ENCODE measurements around the gene ACSS1.
A peak's percentile ranks its signal among the peaks of the same experiment; 100 is the strongest.

Gene ACSS1

GRCh38 chr20:25053255-25054031 is 4.5 kb downstream of the ACSS1 start:
- H3K4me3 ChIP-seq: peak overlapping the region; percentile 29; the same call in 1 of the 2 replicates
- H3K9ac ChIP-seq (ENCODE audit: insufficient read length): no peak overlapping the region
- TF ChIP-seq POLR2AphosphoS5 (IDR thresholded peaks at IDR 0.05; ENCODE audit: borderline replicate concordance, low read depth, low read length) (peak; percentile 21; the same call in 1 of the 2 replicates), FOXP2 (optimal IDR thresholded peaks at IDR 0.05; ENCODE audit: control extremely low read depth, extremely low read length, insufficient read depth) (no peak), EZH2 (IDR thresholded peaks at IDR 0.05) (no peak)
- no peaks in the 10 kb centered on the region for H3K36me3 ChIP-seq (ENCODE audit: insufficient read depth, low read length)
- peak; percentile 24 for DNase-seq (ENCODE audit: low read depth, low spot score)
- H3K9me3 ChIP-seq (ENCODE audit: low read depth, low read length): no peaks in the 10 kb centered on the region
- H3K27ac ChIP-seq: no peak overlapping the region

GRCh38 chr20:25052255-25053194 is 5.4 kb downstream of the ACSS1 start:
- Histone ChIP-seq H3K27ac (no peak overlapping the region), H3K9me3 (ENCODE audit: low read depth, low read length) (no peaks in the 10 kb centered on the region), H3K9ac (ENCODE audit: insufficient read length) (no peak overlapping the region), H3K36me3 (ENCODE audit: insufficient read depth, low read length) (no peaks in the 10 kb centered on the region), H3K4me3 (no peak overlapping the region)
- TF ChIP-seq EZH2 (IDR thresholded peaks at IDR 0.05) (no peak), FOXP2 (optimal IDR thresholded peaks at IDR 0.05; ENCODE audit: control extremely low read depth, extremely low read length, insufficient read depth) (no peak), POLR2AphosphoS5 (IDR thresholded peaks at IDR 0.05; ENCODE audit: borderline replicate concordance, low read depth, low read length) (no peak)
- no peak for DNase-seq (ENCODE audit: low read depth, low spot score)

GRCh38 chr20:25051386-25052155 is 6.4 kb downstream of the ACSS1 start:
- no peak overlapping the region for H3K4me3 ChIP-seq
- TF ChIP-seq EZH2 (IDR thresholded peaks at IDR 0.05): no peak
- TF ChIP-seq POLR2AphosphoS5 (IDR thresholded peaks at IDR 0.05; ENCODE audit: borderline replicate concordance, low read depth, low read length): no peak
- no peak for TF ChIP-seq FOXP2 (optimal IDR thresholded peaks at IDR 0.05; ENCODE audit: control extremely low read depth, extremely low read length, insufficient read depth)
- H3K9ac ChIP-seq (ENCODE audit: insufficient read length): no peak overlapping the region
- H3K9me3 ChIP-seq (ENCODE audit: low read depth, low read length): no peaks in the 10 kb centered on the region
- DNase-seq (ENCODE audit: low read depth, low spot score): no peak
- no peaks in the 10 kb centered on the region for H3K36me3 ChIP-seq (ENCODE audit: insufficient read depth, low read length)
- no peak overlapping the region for H3K27ac ChIP-seq

DNA sequence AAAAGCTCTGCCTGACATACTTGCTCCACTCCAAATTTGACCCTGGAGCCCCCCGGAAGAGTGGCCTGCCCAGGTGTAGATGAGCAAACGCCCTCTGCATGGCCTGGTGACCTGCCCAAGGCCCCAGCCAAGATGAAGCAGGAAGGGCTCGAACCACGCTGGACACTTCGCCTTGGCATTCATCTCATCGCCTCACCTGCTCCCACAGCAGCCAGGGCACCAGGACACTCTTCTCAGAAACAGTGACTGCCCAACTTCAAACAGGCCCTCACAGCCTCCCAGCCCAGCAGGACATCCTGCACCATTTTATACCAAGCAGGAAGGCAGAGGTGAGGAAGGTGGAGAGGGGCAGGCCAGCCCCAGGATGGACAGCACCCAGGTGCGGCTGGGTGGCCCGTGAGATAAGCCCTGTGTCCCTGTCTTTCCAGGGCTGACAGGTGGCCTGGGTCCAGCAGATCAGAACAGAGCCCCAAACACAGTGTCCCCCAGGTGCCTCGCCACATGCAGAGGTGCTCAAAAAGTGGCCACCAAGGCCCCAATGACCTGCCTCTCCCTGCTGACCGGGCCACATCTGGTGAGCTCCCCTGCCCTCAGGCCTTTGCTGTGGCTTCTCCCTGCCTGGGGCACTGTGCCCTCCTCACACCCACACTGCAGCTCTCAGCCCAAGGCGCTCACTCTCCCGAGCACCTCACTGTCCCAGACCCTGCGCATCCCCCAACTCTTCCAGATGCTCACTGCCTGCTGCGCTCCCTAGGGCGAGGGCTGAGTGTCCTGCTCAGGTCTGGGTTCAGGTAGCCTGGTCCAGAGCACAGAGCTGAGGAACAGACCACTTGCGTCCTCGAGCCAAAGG is 7.2 kb downstream of the ACSS1 start:
- H3K9ac ChIP-seq (ENCODE audit: insufficient read length): no peak overlapping the region
- H3K9me3 ChIP-seq (ENCODE audit: low read depth, low read length): no peaks in the 10 kb centered on the region
- H3K36me3 ChIP-seq (ENCODE audit: insufficient read depth, low read length): no peaks in the 10 kb centered on the region
- TF ChIP-seq POLR2AphosphoS5 (IDR thresholded peaks at IDR 0.05; ENCODE audit: borderline replicate concordance, low read depth, low read length): no peak
- TF ChIP-seq EZH2 (IDR thresholded peaks at IDR 0.05): no peak
- TF ChIP-seq FOXP2 (optimal IDR thresholded peaks at IDR 0.05; ENCODE audit: control extremely low read depth, extremely low read length, insufficient read depth): no peak
- no peak overlapping the region for H3K4me3 ChIP-seq
- H3K27ac ChIP-seq: no peak overlapping the region
- DNase-seq (ENCODE audit: low read depth, low spot score): no peak

GRCh38 chr20:25050082-25050481 is 7.9 kb downstream of the ACSS1 start:
- no peak overlapping the region for H3K4me3 ChIP-seq
- H3K36me3 ChIP-seq (ENCODE audit: insufficient read depth, low read length): no peaks in the 10 kb centered on the region
- H3K9me3 ChIP-seq (ENCODE audit: low read depth, low read length): no peaks in the 10 kb centered on the region
- DNase-seq (ENCODE audit: low read depth, low spot score): no peak
- H3K27ac ChIP-seq: no peak overlapping the region
- no peak for TF ChIP-seq EZH2 (IDR thresholded peaks at IDR 0.05)
- no peak for TF ChIP-seq POLR2AphosphoS5 (IDR thresholded peaks at IDR 0.05; ENCODE audit: borderline replicate concordance, low read depth, low read length)
- no peak for TF ChIP-seq FOXP2 (optimal IDR thresholded peaks at IDR 0.05; ENCODE audit: control extremely low read depth, extremely low read length, insufficient read depth)
- no peak overlapping the region for H3K9ac ChIP-seq (ENCODE audit: insufficient read length)

DNA sequence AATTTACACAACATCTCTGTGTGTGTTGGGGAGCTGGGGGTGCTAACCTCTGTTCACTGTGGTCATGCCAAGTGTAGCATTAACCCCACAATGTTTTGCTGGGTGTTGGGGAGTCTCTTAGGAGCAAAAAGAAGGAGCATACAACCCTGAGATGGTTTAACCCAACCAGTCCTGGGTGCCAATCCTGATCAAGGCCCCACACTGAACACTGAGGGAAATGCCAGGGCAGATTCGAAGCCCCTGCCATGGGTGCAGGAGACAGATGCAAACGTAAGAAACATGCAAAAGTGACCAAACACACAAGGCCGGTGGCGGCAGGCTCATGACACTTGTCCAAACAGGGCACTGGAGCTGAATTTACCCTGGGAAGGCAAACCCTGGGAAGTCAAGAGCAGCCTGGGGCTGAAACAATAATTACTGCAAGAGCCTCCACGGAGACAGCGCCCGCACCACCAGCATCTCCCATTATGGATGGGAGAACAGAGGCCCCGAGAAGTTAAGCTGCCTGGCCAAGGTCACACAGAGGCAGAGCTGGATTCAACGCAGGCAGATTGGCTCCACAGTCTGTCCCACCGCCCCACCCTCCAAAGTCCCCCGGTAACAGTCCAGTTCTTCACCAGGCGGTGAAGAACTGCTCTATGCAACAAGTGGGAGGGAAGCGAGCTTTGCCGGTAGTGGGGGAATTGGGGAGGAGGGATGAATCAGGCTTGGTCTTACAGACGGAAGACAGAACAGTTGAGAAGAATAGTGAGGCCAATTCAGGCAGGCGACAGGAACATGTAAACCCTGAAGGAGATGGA is 8.5 kb downstream of the ACSS1 start:
- Histone ChIP-seq H3K27ac (no peak overlapping the region), H3K9me3 (ENCODE audit: low read depth, low read length) (no peaks in the 10 kb centered on the region), H3K36me3 (ENCODE audit: insufficient read depth, low read length) (no peaks in the 10 kb centered on the region), H3K4me3 (no peak overlapping the region), H3K9ac (ENCODE audit: insufficient read length) (no peak overlapping the region)
- no peak for DNase-seq (ENCODE audit: low read depth, low spot score)
- TF ChIP-seq POLR2AphosphoS5 (IDR thresholded peaks at IDR 0.05; ENCODE audit: borderline replicate concordance, low read depth, low read length) (no peak), FOXP2 (optimal IDR thresholded peaks at IDR 0.05; ENCODE audit: control extremely low read depth, extremely low read length, insufficient read depth) (no peak), EZH2 (IDR thresholded peaks at IDR 0.05) (no peak)

Data from SK-N-MC (cell line).